ENCODE results near the gene RPS23. TPM values are rescaled to one million over a fixed set of nuclear protein-coding genes. Genes with fewer than 3 reads are reported as not detected.
A peak's percentile ranks its signal among the peaks of the same experiment; 100 is the strongest.

The RPS23 gene
- total and polyA plus RNA-seq, 4 experiments from 2014 or later = 2,379 to 3,147 (median 3,034) TPM

DNA sequence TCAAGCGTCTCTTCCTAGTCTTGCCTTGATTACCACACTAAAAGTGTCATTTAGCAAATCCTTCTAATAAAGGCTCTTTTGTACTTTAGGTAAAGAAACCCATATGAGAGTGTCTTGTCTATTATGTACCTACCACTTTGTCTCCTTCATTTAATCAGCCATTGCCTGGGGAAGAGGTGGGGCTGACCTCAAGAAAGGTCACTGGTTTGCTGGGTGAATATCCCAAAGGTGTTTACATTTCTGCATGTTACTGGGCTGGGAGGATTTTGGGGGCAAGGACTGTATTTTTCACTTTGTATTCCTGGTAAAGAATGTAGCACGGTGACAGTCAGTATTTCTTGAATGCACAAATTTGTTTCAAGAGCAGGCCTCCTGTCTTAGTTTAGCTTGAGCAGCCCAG is 11.9 kb upstream of the RPS23 start:
- H3K4me3 ChIP-seq (ENCODE audit: low read length in 2 of 2) = no peak overlapping the region
- ChIA-PET POLR2A (ENCODE audit: partially characterized antibody) (no interaction called here), CTCF (ENCODE audit: partially characterized antibody) (no interaction called here)
- no peaks in the 10 kb centered on the region for H3K36me3 ChIP-seq (ENCODE audit: insufficient read depth, low read length)
- H3K9me3 Mint-ChIP-seq = no peaks in the 10 kb centered on the region
- H3K4me1 Mint-ChIP-seq = no peaks in the 10 kb centered on the region
- no peaks in the 10 kb centered on the region for H3K27me3 ChIP-seq (ENCODE audit: insufficient read depth, low read length)
- DNase-seq = no peak
- no peak overlapping the region for H3K27ac Mint-ChIP-seq
- no peaks in the 10 kb centered on the region for H3K9me3 ChIP-seq (ENCODE audit: control insufficient read depth in 1 of 2, low read length in 2 of 2)
- no peak overlapping the region for H3K27ac ChIP-seq (ENCODE audit: low read depth, low read length)
- intact Hi-C loops (cut with micrococcal nuclease) = no loop called here
- H3K4me1 ChIP-seq (ENCODE audit: insufficient read depth, low read length) = no peaks in the 10 kb centered on the region
- H3K36me3 Mint-ChIP-seq = peaks cover 0 to 6% of the 10 kb centered on the region in 2 donors
- H3K27me3 Mint-ChIP-seq = peaks cover 0 to 1% of the 10 kb centered on the region in 2 donors
- H3K4me3 Mint-ChIP-seq = no peak overlapping the region

- Histone ChIP-seq H3K4me1 (ENCODE audit: insufficient read depth, low read length) (no peaks in the 10 kb centered on the region), H3K4me3 (ENCODE audit: low read length in 2 of 2) (no peak overlapping the region), H3K27ac (ENCODE audit: low read depth, low read length) (no peak overlapping the region), H3K36me3 (ENCODE audit: insufficient read depth, low read length) (no peaks in the 10 kb centered on the region), H3K27me3 (ENCODE audit: insufficient read depth, low read length) (no peaks in the 10 kb centered on the region), H3K9me3 (ENCODE audit: control insufficient read depth in 1 of 2, low read length in 2 of 2) (no peaks in the 10 kb centered on the region)
- POLR2A ChIA-PET (ENCODE audit: partially characterized antibody) = no interaction called here
- intact Hi-C loops (cut with micrococcal nuclease) = no loop called here
- CTCF ChIA-PET (ENCODE audit: partially characterized antibody) = no interaction called here
- Mint-ChIP-seq H3K9me3 (no peaks in the 10 kb centered on the region), H3K36me3 (peaks cover 0 to 7% of the 10 kb centered on the region in 2 donors), H3K27me3 (peaks cover 0 to 1% of the 10 kb centered on the region in 2 donors), H3K4me1 (no peaks in the 10 kb centered on the region), H3K27ac (no peak overlapping the region), H3K4me3 (no peak overlapping the region)
- DNase-seq = no peak
Observed at GRCh38 chr5:82287625-82288024, 9.5 kb upstream of the RPS23 start.

- Histone ChIP-seq H3K36me3 (ENCODE audit: insufficient read depth, low read length) (no peaks in the 10 kb centered on the region), H3K9me3 (ENCODE audit: control insufficient read depth in 1 of 2, low read length in 2 of 2) (no peaks in the 10 kb centered on the region), H3K4me1 (ENCODE audit: insufficient read depth, low read length) (no peaks in the 10 kb centered on the region), H3K27me3 (ENCODE audit: insufficient read depth, low read length) (no peaks in the 10 kb centered on the region), H3K4me3 (ENCODE audit: low read length in 2 of 2) (no peak overlapping the region), H3K27ac (ENCODE audit: low read depth, low read length) (no peak overlapping the region)
- Mint-ChIP-seq H3K9me3 (no peaks in the 10 kb centered on the region), H3K27ac (no peak overlapping the region), H3K27me3 (peaks cover 0 to 1% of the 10 kb centered on the region in 2 donors), H3K4me3 (no peak overlapping the region), H3K4me1 (no peaks in the 10 kb centered on the region), H3K36me3 (peaks cover 0 to 7% of the 10 kb centered on the region in 2 donors)
- DNase-seq = no peak
- POLR2A ChIA-PET (ENCODE audit: partially characterized antibody) = no interaction called here
- intact Hi-C loops (cut with micrococcal nuclease) = no loop called here
- CTCF ChIA-PET (ENCODE audit: partially characterized antibody) = no interaction called here
Observed at GRCh38 chr5:82285206-82285605, 7.1 kb upstream of the RPS23 start.

GRCh38 chr5:82283893-82284292 is 5.7 kb upstream of the RPS23 start:
- peaks cover 0 to 7% of the 10 kb centered on the region in 2 donors for H3K36me3 Mint-ChIP-seq
- H3K9me3 Mint-ChIP-seq = no peaks in the 10 kb centered on the region
- H3K27me3 Mint-ChIP-seq = peaks cover 0 to under 1% of the 10 kb centered on the region in 2 donors
- Histone ChIP-seq H3K4me1 (ENCODE audit: insufficient read depth, low read length) (peaks cover 6% of the 10 kb centered on the region), H3K9me3 (ENCODE audit: control insufficient read depth in 1 of 2, low read length in 2 of 2) (no peaks in the 10 kb centered on the region), H3K36me3 (ENCODE audit: insufficient read depth, low read length) (no peaks in the 10 kb centered on the region), H3K4me3 (ENCODE audit: low read length in 2 of 2) (no peak overlapping the region), H3K27me3 (ENCODE audit: insufficient read depth, low read length) (no peaks in the 10 kb centered on the region), H3K27ac (ENCODE audit: low read depth, low read length) (no peak overlapping the region)
- DNase-seq = no peak
- ChIA-PET POLR2A (ENCODE audit: partially characterized antibody) (interaction anchor here (1.3 kb wide), 1 partner anchor 23 kb away, joined by 3 read pairs; no protein-coding TSS in a partner anchor), CTCF (ENCODE audit: partially characterized antibody) (interaction anchor here (1.0 kb wide), 1 partner anchor 69 kb away, joined by 3 read pairs; no protein-coding TSS in a partner anchor)
- H3K4me3 Mint-ChIP-seq = no peak overlapping the region
- H3K27ac Mint-ChIP-seq = no peak overlapping the region
- peaks cover 1 to 6% (median 4%) of the 10 kb centered on the region in 4 donors for H3K4me1 Mint-ChIP-seq
- intact Hi-C loops (cut with micrococcal nuclease) = no loop called here

GRCh38 chr5:82278711-82279370 is 687 bp upstream of the RPS23 start:
- peak overlapping the region; percentile 84 to 93 for H3K4me3 ChIP-seq (ENCODE audit: low read length in 2 of 2)
- ChIA-PET CTCF (ENCODE audit: partially characterized antibody) (no interaction called here), POLR2A (ENCODE audit: partially characterized antibody) (interaction anchor here (0.8 to 2.3 kb wide), 11 partner anchors 11 to 980 kb away, joined by 3 to 15 read pairs (median 4); partner anchors contain the start of genes ATG10, SSBP2, TMEM167A and XRCC4)
- H3K36me3 ChIP-seq (ENCODE audit: insufficient read depth, low read length) = peaks cover 28% of the 10 kb centered on the region
- H3K36me3 Mint-ChIP-seq = peaks cover 29 to 38% of the 10 kb centered on the region in 2 donors
- H3K4me1 Mint-ChIP-seq = peaks cover 15 to 43% (median 30%) of the 10 kb centered on the region in 4 donors
- H3K27ac Mint-ChIP-seq = peak overlapping the region; percentile 94 to 99 (median 98)
- intact Hi-C loops (cut with micrococcal nuclease) = loop anchor here (1.0 to 2.0 kb wide), 6 partner anchors 78 to 978 kb away; partner anchors contain the start of genes ATG10, SSBP2, TMEM167A and XRCC4
- H3K27me3 Mint-ChIP-seq = no peaks in the 10 kb centered on the region
- no peaks in the 10 kb centered on the region for H3K27me3 ChIP-seq (ENCODE audit: insufficient read depth, low read length)
- H3K4me1 ChIP-seq (ENCODE audit: insufficient read depth, low read length) = peaks cover 23% of the 10 kb centered on the region
- no peak for DNase-seq
- H3K9me3 ChIP-seq (ENCODE audit: control insufficient read depth in 1 of 2, low read length in 2 of 2) = no peaks in the 10 kb centered on the region
- peak overlapping the region; percentile 86 to 99 (median 96) for H3K4me3 Mint-ChIP-seq
- peak overlapping the region; percentile 79 for H3K27ac ChIP-seq (ENCODE audit: low read depth, low read length)
- no peaks in the 10 kb centered on the region for H3K9me3 Mint-ChIP-seq

DNA sequence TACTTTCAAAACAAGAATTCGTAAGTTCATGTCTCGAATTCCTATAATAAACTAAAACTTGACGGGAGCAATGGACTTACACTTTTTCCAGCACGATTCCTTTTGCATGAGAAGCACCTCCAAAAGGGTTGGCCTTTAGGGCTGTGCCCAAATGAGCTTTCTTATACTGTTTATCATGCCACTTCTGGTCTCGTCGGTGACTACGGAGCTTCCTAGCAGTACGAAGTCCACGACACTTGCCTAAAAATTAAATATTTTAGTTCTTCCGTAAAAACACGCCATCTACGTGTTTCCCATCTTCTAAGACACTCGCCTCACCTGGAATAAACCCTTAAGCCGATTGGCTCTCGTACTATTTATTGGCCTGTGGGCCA is 554 bp downstream of the RPS23 start:
- Mint-ChIP-seq H3K27ac (peak overlapping the region; percentile 94 to 99 (median 98)), H3K27me3 (no peaks in the 10 kb centered on the region), H3K36me3 (peaks cover 34 to 48% of the 10 kb centered on the region in 2 donors), H3K9me3 (no peaks in the 10 kb centered on the region), H3K4me3 (peak overlapping the region; percentile 86 to 99 (median 96)), H3K4me1 (peaks cover 15 to 48% (median 32%) of the 10 kb centered on the region in 4 donors)
- intact Hi-C loops (cut with micrococcal nuclease) = no loop called here
- Histone ChIP-seq H3K27me3 (ENCODE audit: insufficient read depth, low read length) (no peaks in the 10 kb centered on the region), H3K27ac (ENCODE audit: low read depth, low read length) (peak overlapping the region; percentile 79), H3K9me3 (ENCODE audit: control insufficient read depth in 1 of 2, low read length in 2 of 2) (no peaks in the 10 kb centered on the region), H3K4me3 (ENCODE audit: low read length in 2 of 2) (peak overlapping the region; percentile 84 to 93), H3K36me3 (ENCODE audit: insufficient read depth, low read length) (peaks cover 28% of the 10 kb centered on the region), H3K4me1 (ENCODE audit: insufficient read depth, low read length) (peaks cover 23% of the 10 kb centered on the region)
- ChIA-PET POLR2A (ENCODE audit: partially characterized antibody) (interaction anchor here (0.9 to 2.3 kb wide), 9 partner anchors 80 to 1319 kb away, joined by 3 to 15 read pairs (median 6); partner anchors contain the start of genes SSBP2, TMEM167A, XRCC4 and ZCCHC9), CTCF (ENCODE audit: partially characterized antibody) (no interaction called here)
- no peak for DNase-seq

DNA sequence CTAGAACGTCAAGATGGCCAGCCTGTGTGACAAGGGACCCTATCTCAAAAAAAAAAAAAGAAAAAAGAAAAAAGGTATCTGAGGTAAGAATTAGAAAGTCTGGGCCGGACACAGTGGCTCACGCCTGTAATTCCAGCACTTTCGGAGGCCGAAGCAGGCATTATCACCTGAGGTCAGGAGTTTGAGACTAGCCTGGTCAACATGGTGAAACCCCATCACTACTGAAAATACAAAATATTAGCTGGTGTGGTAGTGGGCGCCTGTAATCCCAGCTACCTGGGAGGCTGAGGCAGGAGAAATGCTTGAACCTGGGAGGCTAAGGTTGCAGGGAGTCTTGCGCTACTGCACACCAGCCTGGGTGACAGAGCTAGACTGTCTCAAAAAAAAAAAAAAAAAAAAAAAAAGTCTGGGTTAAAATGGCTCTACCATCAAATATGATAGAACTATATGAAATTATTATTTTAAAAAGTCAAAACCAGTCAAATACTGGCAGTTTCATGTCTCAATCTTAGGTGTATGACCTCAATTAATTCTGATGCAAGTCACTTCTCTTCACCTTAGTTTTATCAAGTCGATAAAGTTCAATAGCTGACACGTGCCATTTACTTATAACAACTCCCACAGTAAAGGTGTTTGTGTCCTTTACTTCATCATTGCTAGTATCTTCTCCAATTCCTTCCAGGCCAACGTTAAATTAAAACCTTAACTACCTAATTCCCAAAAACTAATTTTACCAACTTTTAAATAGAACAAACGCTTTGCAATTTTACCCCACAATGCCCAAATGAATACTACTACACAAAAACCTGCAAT is 1.1 kb downstream of the RPS23 start:
- H3K27ac Mint-ChIP-seq = peak overlapping the region; percentile 62 to 99 (median 97)

More for the DNA sequence above, 1.1 kb downstream of the RPS23 start:
- no peak for DNase-seq
- Mint-ChIP-seq H3K36me3 (peaks cover 38 to 51% of the 10 kb centered on the region in 2 donors), H3K4me3 (peak overlapping the region; percentile 86 to 99 (median 96)), H3K9me3 (no peaks in the 10 kb centered on the region), H3K27me3 (no peaks in the 10 kb centered on the region), H3K4me1 (peaks cover 18 to 51% (median 35%) of the 10 kb centered on the region in 4 donors)
- POLR2A ChIA-PET (ENCODE audit: partially characterized antibody) = interaction anchor here (0.9 to 2.3 kb wide), 5 partner anchors 80 to 1318 kb away, joined by 4 to 15 read pairs (median 6); partner anchors contain the start of gene SSBP2
- peaks cover 28% of the 10 kb centered on the region for H3K36me3 ChIP-seq (ENCODE audit: insufficient read depth, low read length)
- peak overlapping the region; percentile 84 to 93 for H3K4me3 ChIP-seq (ENCODE audit: low read length in 2 of 2)
- no peaks in the 10 kb centered on the region for H3K27me3 ChIP-seq (ENCODE audit: insufficient read depth, low read length)
- H3K9me3 ChIP-seq (ENCODE audit: control insufficient read depth in 1 of 2, low read length in 2 of 2) = no peaks in the 10 kb centered on the region
- CTCF ChIA-PET (ENCODE audit: partially characterized antibody) = interaction anchor here (1.0 kb wide), 1 partner anchor 852 kb away, joined by 3 read pairs; no protein-coding TSS in a partner anchor
- intact Hi-C loops (cut with micrococcal nuclease) = no loop called here
- H3K4me1 ChIP-seq (ENCODE audit: insufficient read depth, low read length) = peaks cover 23% of the 10 kb centered on the region
- H3K27ac ChIP-seq (ENCODE audit: low read depth, low read length) = peak overlapping the region; percentile 79

All from CD4-positive, alpha-beta memory T cell (primary cell).